ENCODE data around the gene ABHD11.
"Not testable (repeated sequence)": the region's sequence is repeated elsewhere in the genome, so short reads cannot be mapped to it uniquely, and the experiment has no call there.

Gene ABHD11

GRCh38 chr7:73738612-73739386 is at the start of gene ABHD11:
ABHD11 (minus strand) TSS chr7:73738802; CDS start chr7:73738770, 32 bp downstream.
- peak; percentile 93 for DNase-seq (ENCODE audit: low spot score)

GRCh38 chr7:73787786-73788048 is 49.1 kb upstream of the ABHD11 start:
- DNase-seq (ENCODE audit: low spot score) = not testable (repeated sequence)

- peak; percentile 8 for DNase-seq (ENCODE audit: low spot score)
Measured at GRCh38 chr7:73786588-73786987, 48.0 kb upstream of the ABHD11 start.

- no peak for DNase-seq (ENCODE audit: low spot score)
Measured at GRCh38 chr7:73779517-73779916, 40.9 kb upstream of the ABHD11 start.

- no peak for DNase-seq (ENCODE audit: low spot score)
Measured at GRCh38 chr7:73778801-73779389, 40.3 kb upstream of the ABHD11 start.

- DNase-seq (ENCODE audit: low spot score) = no peak
Measured at GRCh38 chr7:73774923-73775322, 36.3 kb upstream of the ABHD11 start.

- DNase-seq (ENCODE audit: low spot score) = no peak
Measured at GRCh38 chr7:73773700-73774517, 35.3 kb upstream of the ABHD11 start.

- no peak for DNase-seq (ENCODE audit: low spot score)
Measured at GRCh38 chr7:73770860-73771670, 32.5 kb upstream of the ABHD11 start.

- DNase-seq (ENCODE audit: low spot score) = peak; percentile 50
Measured at GRCh38 chr7:73770002-73770859, 31.6 kb upstream of the ABHD11 start, which contains the start of gene CLDN3. CLDN3 (minus strand) TSS chr7:73770270; CDS start chr7:73770049, 221 bp downstream.

- no peak for DNase-seq (ENCODE audit: low spot score)
Measured at GRCh38 chr7:73769481-73770001, 30.9 kb upstream of the ABHD11 start.

GRCh38 chr7:73768641-73769480 is 30.3 kb upstream of the ABHD11 start:
- no peak for DNase-seq (ENCODE audit: low spot score)

- DNase-seq (ENCODE audit: low spot score) = no peak
Measured at GRCh38 chr7:73766556-73767229, 28.1 kb upstream of the ABHD11 start.

GRCh38 chr7:73762659-73762999 is 24.0 kb upstream of the ABHD11 start:
- DNase-seq (ENCODE audit: low spot score) = no peak

GRCh38 chr7:73761854-73762658 is 23.5 kb upstream of the ABHD11 start:
- DNase-seq (ENCODE audit: low spot score) = no peak

GRCh38 chr7:73758581-73759138 is 20.1 kb upstream of the ABHD11 start:
- DNase-seq (ENCODE audit: low spot score) = no peak

GRCh38 chr7:73749931-73750776 is 11.6 kb upstream of the ABHD11 start:
- DNase-seq (ENCODE audit: low spot score) = no peak

GRCh38 chr7:73746378-73746777 is 7.8 kb upstream of the ABHD11 start:
- no peak for DNase-seq (ENCODE audit: low spot score)

All from RKO (cell line).